HG02678 (cell line): ENCODE data around the gene ATP6V0A1.
"Not testable (repeated sequence)": the region's sequence is repeated elsewhere in the genome, so short reads cannot be mapped to it uniquely, and the experiment has no call there.

ENCODE experiments used
- ATAC-seq: cut with Tn5 transposase; IDR thresholded peaks from one replicate; pipeline ENCODE4 v1.9.1; 2021; ENCODE audit warnings: mild to moderate bottlenecking, moderate library complexity; ENCODE audit not compliant: unreplicated experiment

Gene ATP6V0A1

DNA sequence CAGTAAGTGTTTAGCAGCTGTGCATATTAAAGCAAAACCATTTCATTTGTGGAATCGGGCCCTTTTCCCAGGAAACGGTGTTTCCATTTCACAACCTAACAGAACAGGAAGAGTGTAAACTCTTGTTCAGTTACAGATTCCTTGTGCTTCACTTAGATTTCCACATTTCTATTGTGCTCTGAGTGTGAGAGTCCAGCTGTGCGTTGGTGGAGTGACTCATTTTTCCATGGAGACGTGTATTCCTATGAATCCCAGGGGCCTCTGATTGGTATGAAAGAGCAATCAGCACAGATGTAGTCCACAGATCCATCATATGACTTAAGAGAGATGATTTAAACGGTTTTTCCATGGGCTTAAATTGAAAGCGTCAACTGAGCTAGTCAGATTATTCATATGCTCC is 22.3 kb upstream of the ATP6V0A1 start:
- ATAC-seq = no peak

DNA sequence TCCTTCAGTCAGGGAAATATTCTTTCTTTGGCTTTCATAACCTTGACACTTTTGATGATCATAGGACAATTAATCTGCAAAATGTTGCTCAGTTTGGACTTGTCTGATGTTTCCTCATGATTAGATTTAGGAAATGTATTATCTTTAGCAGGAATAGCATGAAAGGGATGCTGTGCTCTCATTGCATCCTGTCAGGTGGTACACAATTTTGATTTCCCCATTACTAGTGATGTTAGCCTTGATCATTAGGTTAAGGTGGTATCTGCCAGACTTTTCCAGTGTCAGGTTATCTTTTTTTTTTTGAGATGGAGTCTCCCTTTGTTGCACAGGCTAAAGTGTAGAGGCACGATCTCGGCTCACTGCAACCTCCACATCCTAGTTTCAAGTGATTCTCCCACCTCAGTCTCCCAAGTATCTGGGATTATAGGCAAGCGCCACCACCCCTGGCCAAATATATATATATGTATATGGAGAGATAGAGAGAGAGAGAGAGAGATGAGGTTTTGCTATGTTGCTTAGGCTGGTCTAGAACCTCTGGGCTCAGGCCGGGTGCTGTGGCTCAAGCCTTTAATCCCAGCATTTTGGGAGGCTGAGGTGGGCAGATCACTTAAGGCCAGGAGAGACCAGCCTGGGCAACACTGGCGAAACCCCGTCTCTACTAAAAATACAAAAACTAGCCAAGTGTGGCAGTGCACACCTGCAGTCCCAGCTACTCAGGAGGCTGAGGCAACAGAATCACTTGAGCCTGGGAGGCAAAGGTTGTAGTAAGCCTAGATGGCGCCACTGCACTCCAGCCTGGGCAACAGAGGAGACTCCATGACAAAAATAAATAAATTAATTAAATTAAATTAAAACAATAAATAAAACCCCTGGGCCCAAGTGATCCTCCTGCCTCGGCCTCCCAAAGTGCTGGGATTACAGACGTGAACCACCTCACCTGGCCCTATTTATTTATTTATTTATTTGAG is 19.8 kb upstream of the ATP6V0A1 start:
- no peak for ATAC-seq

DNA sequence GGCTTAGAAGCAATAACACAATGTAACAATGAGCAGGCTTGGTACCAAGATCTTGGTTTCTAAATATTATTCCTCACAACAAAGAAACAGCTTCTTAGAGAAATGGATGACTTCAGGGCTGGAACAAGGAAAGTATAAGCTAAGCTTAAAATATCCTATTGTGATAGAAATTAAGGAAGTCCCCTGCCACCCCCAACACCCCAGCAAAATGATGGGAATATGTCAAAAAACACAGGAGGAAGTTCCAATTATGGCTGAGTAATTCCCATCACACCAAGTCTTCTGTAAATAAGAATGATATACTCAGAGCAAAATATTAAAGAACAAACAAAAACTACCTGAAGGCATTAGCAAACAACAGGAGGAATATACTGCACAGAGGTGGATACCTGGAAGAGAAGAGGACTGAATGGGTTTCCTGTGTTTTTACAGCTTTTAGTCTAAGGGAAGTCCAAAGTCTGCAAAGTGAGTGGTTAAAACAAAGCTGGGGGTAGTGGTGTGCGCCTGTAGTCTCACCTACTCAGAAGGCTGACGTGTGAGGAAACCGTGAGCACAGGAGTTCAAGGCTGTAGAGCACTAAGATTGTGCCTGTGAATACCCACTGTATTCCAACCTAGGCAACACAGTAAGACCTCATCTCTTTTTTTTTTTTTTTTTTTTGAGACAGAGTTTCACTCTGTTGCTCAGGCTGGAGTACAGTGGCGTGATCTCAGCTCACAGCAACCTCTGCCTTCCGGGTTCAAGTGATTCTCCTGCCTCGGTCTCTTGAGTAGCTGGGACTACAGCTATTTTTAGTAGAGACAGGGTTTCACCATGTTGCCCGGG is 17.1 kb upstream of the ATP6V0A1 start:
- ATAC-seq = no peak

DNA sequence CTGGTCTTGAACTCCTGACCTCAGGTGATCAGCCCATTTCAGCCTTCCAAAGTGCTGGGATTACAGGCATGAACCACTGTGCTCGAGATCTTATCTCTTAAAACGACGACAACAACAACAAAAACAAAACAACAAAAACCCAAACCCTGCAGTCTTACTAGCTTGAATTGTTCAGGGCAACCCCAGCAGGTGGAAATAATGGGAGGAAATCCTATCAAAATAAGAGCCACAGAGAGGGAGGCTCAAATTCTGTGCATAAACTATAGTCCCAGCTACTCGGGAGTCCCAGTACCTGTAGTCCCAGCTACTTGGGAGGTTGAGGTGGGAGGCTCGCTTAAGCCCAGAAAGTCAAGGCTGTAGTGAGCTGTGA is 16.5 kb upstream of the ATP6V0A1 start:
- no peak for ATAC-seq

DNA sequence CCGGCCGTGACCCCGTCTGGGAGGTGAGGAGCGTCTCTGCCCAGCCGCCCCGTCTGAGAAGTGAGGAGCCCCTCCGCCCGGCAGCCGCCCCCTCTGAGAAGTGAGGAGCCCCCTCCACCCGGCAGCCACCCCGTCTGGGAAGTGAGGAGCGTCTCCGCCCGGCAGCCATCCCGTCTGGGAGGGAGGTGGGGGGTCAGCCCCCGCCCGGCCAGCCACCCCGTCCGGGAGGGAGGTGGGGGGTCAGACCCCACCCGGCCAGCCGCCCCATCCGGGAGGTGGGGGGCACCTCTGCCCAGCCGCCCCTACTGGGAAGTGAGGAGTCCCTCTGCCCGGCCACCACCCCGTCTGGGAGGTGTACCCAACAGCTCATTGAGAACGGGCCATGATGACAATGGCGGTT is 9.5 kb upstream of the ATP6V0A1 start:
- not testable (repeated sequence) for ATAC-seq

DNA sequence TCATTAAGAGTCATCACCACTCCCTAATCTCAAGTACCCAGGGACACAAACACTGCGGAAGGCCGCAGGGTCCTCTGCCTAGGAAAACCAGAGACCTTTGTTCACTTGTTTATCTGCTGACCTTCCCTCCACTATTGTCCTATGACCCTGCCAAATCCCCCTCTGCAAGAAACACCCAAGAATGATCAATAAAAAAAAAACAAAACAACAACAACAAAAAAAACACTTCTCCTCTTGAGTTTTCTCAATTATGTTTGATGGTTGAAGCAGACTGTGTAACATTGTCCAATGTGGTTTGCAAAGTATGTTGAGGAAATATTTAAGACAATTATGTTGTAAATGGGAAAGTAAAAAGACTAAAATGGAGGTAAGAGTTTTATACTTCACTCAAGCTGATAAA is 8.8 kb upstream of the ATP6V0A1 start:
- not testable (repeated sequence) for ATAC-seq

DNA sequence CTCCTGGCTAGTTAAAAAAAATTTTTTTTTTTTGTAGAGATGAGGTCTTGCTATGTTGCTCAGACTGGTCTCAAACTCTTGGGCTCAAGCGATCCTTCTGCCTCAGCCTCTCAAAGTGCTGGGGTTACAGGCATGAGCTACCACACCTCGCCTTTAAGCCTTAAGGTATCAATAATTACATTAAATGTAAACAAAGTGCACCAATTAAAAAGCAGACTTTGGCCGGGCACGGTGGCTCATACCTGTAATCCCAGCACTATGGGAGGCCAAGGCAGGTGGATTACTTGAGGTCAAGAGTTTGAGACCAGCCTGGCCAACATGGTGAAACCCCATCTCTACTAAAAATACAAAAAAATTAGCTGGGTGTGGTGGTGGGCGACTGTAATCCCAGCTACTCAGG is 7.4 kb upstream of the ATP6V0A1 start:
- ATAC-seq = not testable (repeated sequence)

DNA sequence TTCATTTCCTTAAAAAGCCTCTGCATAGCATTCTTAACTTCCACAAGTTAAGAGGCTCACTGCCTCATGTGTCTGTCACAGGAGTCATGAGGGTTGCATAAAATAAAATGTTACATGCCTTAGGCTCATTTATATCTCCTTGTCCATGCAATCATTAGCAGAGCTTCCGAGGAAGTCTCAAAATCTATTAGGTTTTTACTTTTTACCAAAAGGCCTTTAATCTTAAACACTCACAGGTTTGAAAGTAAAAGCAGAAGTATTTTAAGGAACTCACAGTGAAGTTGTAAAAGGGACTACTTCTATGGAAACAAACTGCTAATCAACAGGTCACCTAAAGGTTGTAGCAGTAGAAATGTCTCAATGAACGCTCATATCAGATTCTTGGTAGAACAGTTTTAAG is 5.2 kb upstream of the ATP6V0A1 start:
- no peak for ATAC-seq

DNA sequence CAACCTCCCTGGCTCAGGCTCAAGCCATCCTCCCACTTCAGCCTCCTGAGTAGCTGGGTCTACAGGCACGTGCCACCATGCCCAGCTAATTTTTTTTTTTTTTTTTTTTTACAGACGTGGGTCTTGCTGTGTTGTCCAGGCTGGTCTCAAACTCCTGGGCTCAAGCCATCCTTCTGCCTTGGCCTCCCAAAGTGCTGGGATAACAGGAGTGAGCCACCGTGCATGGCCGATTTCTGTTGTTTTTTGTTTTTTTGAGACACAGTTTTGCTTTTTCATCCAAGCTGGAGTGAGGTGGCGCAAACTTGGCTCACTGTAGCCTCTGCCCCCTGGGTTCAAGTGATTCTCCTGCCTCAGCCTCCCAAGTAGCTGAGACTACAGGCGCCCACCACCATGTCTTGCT is 3.7 kb upstream of the ATP6V0A1 start:
- not testable (repeated sequence) for ATAC-seq

DNA sequence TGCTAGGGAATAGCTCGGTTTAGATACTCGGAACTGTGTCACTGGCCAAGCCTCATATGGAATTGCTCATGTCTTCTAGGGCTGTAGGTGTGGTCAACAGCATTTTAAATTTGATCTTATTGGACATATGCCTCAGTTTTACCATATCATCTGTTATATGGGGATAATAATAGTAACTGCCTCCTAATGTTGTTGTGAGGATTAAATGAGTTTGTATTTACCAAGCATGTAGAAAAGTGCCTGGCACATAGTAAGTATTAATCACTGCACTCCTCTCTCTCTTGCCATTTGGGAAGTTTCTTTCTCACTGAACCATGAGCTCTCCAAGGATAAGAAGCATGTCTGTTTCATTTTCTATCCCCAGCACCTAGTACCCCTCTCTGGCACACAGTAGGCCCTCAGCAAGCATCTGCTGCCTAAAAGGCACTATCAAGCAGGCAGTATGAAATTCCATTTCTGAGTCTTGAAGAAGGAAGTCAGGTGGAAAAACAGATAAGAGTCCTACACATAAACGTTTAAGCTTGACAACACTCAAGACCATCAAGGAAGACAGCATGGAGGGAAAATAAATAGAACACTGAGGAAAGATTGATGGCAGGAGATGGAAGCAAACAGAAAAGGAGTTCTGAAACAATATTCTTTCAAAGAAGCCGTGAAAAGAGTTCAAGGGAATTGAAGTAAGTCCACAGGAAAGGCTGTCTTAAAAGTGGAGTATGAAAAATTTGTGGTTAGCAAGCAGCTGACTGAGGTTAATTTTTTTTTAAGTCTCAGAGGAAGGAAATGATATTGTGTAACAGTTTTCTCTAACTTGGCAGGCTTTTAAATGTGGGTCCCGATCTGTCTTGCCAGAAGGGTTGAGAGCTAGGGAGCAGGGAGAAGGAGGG is 2.2 kb upstream of the ATP6V0A1 start:
- ATAC-seq = no peak

DNA sequence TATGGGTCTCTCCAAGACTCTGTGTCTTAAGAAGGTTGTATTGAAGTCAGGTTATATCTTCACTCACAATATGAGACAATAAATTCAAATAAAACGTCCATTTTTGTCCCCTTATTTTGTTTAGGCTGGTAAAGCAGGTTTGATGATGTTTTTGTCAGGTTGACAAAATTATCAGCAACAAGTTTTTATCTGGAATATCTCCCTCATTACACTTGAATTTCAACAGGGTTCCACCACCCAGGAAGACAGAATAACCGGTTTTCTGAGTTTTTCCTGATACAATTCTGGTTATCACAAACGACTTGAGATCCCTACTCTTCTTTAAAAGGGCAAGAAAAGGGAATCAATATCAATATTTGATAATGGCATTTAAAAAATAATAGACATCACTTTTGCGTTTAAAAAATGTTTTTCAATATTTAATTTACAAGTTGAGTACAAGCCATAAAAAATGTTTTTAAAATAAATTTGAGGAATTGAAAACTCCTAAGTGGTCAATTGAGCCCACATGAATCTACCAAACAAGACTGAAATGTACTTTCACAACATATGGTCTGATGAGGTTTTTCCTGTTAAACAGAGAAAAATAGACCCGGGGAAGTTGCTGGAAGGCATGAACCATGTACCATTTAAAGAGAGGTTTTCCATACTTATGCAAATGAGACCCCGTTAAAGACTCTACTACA is 1.4 kb upstream of the ATP6V0A1 start:
- ATAC-seq = no peak

DNA sequence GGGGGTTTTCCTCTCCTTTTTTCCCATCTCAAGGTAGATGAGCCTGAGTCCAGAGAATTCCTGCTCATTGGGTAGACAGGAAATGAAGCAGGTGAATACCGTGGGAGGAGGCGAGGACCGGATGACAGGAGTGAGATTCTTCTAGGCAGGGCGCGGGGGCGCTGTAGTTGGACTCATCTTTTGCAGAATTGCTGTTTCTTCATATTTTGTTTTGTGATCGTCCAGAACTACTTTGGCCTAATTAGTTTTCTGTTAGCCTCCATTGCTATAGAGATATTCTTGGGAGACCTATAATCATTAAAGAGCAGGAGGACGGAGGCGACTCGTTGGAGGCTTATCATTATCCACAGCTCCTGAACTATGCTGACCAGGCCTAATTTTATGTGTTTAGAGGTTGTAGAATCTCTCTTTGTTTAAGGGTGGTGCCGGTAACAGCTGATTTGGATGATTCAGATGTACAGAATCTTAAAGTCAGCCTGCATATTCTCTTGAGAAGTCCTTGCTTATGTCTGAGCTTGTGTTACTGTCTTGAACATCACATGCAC is 650 bp downstream of the ATP6V0A1 start:
- no peak for ATAC-seq

DNA sequence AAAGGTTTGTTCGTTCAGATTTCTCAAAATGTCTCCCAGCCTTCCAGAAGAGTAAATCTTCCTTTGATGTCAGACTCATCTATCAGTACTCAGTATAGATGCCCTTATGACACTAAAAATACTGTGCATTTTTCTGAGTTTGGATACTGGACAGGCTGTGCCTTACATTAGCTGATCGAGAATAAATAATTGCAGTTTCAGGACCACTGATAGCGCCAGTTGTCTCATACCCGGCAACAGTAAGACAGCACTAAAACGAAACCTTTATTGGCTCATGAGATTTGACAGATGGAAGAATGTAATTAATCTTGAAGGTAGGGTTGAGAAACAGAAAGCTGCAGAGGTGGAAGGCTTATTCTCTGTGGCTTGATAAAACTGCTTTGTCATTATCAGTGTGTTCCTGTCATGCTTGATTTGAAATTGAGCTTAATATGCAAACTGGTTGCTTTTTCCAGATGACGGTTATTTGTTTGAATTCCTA is 1.2 kb downstream of the ATP6V0A1 start:
- no peak for ATAC-seq

DNA sequence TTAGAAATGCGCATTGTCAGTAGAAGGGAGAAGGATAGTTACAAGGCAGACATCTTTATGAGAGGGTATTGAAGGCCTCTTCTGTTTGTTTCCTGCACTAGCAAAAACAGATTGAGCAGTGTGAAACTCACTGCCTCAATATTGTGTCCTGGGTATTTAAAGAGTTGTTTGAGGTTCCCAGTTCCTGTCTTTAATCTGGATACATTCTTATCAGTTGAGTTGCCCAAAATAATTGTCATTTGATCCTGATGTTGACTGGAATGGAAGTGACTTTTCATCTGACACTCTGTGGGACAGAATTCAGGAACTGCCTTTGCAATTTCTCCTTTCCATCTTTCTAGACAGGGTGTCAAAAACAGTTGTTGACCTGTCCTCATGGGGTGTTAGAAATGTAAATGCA is 1.7 kb downstream of the ATP6V0A1 start:
- ATAC-seq = no peak

DNA sequence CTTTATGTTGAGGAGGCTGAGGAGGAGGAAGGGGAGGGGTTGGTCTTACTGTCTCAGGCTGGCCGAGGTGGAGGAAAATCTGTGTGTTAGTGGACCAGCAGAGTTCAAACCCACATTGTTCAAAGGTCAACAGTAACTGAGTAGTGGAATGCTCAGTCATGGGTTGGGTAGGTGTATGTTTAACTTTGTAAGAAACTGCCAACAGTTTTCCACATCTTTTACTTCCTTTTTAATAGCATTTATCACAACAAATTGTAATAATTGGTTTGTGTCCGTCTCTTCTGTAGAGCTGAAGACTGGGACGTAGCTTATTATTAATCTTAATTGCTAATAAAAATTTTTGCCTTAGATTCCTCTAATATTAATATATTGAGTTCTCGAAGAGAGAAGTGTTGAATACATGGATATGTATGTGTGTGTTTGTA is 5.3 kb downstream of the ATP6V0A1 start:
- ATAC-seq = no peak

DNA sequence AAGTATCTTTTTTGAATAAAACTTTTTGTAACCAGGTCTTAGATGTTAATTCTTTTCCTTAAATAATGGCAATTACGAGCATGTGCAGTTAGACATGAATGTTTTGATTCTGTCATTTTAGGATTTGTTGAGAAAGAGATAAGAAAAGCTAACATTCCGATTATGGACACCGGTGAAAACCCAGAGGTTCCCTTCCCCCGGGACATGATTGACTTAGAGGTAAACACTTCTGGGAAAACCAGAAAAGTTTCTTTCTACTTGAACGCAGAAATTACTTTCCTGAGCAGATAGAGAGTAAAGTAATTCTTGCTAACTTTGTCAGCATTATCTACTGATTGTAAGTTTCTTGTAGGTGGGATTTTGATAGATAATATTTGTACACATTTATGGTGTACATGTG is 9.2 kb downstream of the ATP6V0A1 start:
- no peak for ATAC-seq

DNA sequence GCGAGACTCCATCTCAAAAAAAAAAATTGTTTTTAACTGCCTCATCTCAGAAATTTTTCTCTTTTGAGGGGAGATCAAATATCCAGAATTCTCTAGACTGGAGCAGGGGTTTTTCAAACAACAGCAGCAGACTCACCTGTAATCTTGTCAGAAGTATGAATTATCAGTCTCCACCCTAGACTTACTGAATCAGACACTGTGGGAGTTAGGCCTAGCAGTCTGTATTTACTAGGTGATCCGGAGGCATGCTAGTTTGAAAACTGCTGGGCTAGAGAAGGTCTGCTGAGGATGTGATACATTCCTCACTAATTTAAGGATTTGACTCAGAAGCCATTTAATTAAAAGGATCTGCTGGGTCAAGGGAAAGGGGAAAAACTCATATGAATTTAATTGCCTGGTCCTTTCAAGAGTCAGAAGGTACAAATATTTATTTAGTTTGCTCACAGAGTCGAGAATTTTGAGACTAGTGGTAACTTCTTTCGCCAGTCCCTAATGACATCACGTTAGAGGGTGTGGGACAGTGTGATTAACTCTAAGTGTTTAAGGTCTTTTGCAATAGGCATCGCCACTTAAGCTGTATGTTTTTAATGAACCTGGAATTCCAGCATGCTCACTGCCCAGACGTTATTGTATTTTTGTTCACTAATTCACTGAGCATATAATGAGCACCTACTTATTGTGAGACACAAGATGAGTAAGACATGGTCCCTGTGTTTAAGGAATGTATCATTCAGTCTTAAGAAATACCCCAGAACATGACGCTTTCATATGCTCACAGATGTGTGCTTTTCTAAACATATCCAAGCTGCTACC is 14.2 kb downstream of the ATP6V0A1 start:
- ATAC-seq = no peak

DNA sequence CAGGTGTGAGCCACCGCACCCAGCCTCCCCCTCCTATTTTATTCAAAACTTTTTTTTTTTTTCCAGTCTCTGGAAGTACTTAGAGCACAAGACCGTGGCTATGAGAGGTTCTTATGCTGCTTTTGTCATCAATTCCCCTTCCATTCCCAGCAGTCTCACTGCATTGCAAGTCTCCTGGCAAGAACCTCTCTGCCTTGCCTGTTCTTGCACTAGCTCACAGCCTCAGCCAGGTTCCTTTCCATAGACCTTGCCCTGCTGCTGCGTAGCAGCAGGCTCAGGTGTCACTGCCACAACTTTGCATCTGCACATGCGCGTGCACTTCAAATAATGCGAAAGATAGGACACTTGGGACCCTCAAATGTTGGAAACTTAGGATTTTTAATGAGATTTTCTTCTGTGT is 15.6 kb downstream of the ATP6V0A1 start:
- no peak for ATAC-seq

DNA sequence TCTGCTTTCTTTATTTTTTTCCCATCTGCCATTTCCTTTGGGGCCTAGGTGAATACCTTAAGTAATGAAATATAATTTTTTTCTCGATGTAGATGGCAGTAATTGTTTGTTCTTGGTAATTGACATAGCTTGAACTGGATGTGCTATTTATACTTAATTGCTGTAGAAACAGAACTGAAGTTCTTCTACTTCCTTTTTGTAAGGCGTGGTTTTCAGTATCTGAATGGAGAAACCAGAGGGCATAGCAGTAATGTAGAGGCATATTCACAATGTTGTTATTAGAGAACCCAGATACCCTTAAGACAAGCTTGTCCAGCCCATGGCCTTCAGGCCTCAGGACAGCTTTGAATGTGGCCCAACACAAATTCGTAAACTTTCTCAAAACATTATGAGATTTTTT is 16.4 kb downstream of the ATP6V0A1 start:
- no peak for ATAC-seq
